ENCODE data around the gene MAGI2. TPM values are rescaled to one million over a fixed set of nuclear protein-coding genes. Genes with fewer than 3 reads are reported as not detected.

MAGI2 gene
- total RNA-seq, 6 experiments from 2014 or later, result 1.2 to 4.0 (median 2.4) TPM

DNA sequence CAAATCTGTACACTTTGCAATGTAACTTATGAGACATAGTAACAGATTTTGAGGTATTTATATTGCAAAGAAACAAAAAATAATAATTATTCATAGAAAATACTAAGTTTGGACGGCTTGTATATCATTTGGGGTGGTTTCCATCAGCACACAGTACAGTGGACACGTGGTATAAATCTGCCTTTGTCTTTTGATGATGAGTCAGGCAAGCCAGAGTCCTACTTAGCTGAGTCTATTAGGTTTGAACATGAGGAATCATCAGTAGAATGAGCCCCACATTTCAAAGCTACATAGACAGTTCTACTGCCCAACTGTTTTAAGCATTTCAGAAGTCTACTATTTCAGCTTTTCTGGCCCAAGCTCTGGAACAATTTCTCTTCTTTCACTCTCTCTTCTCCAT lies 851.7 kb downstream of the MAGI2 start:
- no peak for TF ChIP-seq CTCF (IDR thresholded peaks at IDR 0.05)
- no peak overlapping the region for H3K27ac ChIP-seq
- H3K4me3 ChIP-seq, result no peak overlapping the region
- H3K27me3 ChIP-seq, result no peaks in the 10 kb centered on the region
- no peaks in the 10 kb centered on the region for H3K4me1 ChIP-seq
- no peak for ATAC-seq
- no peaks in the 10 kb centered on the region for H3K36me3 ChIP-seq
- 31% methylated on average over 2 of the region's 2 CpGs for WGBS (ENCODE audit: insufficient coverage, low coverage, low lambda C conversion rate, missing lambda C conversion rate)
- intact Hi-C loops (cut with DNase I), result no loop called here
- H3K9me3 ChIP-seq, result no peaks in the 10 kb centered on the region
- no peak for DNase-seq

- no peak overlapping the region for H3K4me3 ChIP-seq
- ATAC-seq (no peak), DNase-seq (no peak)
- H3K36me3 ChIP-seq, result no peaks in the 10 kb centered on the region
- WGBS (ENCODE audit: insufficient coverage, low coverage, low lambda C conversion rate, missing lambda C conversion rate), result 85% methylated on average over 3 of the region's 3 CpGs
- no peaks in the 10 kb centered on the region for H3K27me3 ChIP-seq
- H3K9me3 ChIP-seq, result no peaks in the 10 kb centered on the region
- TF ChIP-seq CTCF (IDR thresholded peaks at IDR 0.05) (no peak), POLR2A (IDR thresholded peaks at IDR 0.05) (no peak)
- no peak overlapping the region for H3K27ac ChIP-seq
- no peaks in the 10 kb centered on the region for H3K4me1 ChIP-seq
- intact Hi-C loops (cut with DNase I), result no loop called here
These were observed 859.3 kb downstream of the MAGI2 start for GRCh38 chr7:78594156-78594555.

GRCh38 chr7:78588393-78588792 lies 865.1 kb downstream of the MAGI2 start:
- no peak for DNase-seq
- Histone ChIP-seq H3K36me3 (no peaks in the 10 kb centered on the region), H3K9me3 (no peaks in the 10 kb centered on the region), H3K27ac (no peak overlapping the region), H3K4me1 (no peaks in the 10 kb centered on the region), H3K27me3 (no peaks in the 10 kb centered on the region), H3K4me3 (no peak overlapping the region)
- no peak for TF ChIP-seq POLR2A (IDR thresholded peaks at IDR 0.05)
- TF ChIP-seq CTCF (IDR thresholded peaks at IDR 0.05), result no peak
- WGBS (ENCODE audit: insufficient coverage, low coverage, low lambda C conversion rate, missing lambda C conversion rate), result no CpG with 5 or more reads among the region's 1 CpG
- ATAC-seq, result no peak
- intact Hi-C loops (cut with DNase I), result no loop called here

GRCh38 chr7:78587443-78588044 lies 865.9 kb downstream of the MAGI2 start:
- intact Hi-C loops (cut with DNase I), result no loop called here

More at GRCh38 chr7:78587443-78588044, 865.9 kb downstream of the MAGI2 start:
- no peak overlapping the region for H3K27ac ChIP-seq
- TF ChIP-seq CTCF (IDR thresholded peaks at IDR 0.05), result no peak
- no peak for TF ChIP-seq POLR2A (IDR thresholded peaks at IDR 0.05)
- H3K36me3 ChIP-seq, result no peaks in the 10 kb centered on the region
- H3K4me3 ChIP-seq, result no peak overlapping the region
- 56% methylated on average over 5 of the region's 5 CpGs for WGBS (ENCODE audit: insufficient coverage, low coverage, low lambda C conversion rate, missing lambda C conversion rate)
- H3K4me1 ChIP-seq, result no peaks in the 10 kb centered on the region
- H3K9me3 ChIP-seq, result no peaks in the 10 kb centered on the region
- H3K27me3 ChIP-seq, result no peaks in the 10 kb centered on the region
- DNase-seq, result no peak
- ATAC-seq, result no peak
